ENCODE results near the gene PBX1.

GRCh38 chr1:164709126-164709525 lies 150.1 kb downstream of the PBX1 start:
- TF ChIP-seq CTCF (IDR thresholded peaks at IDR 0.05) (no peak), POLR2A (IDR thresholded peaks at IDR 0.05) (no peak), POLR2AphosphoS5 (IDR thresholded peaks at IDR 0.05) (no peak)
